HG02938 (cell line): ENCODE measurements around the gene MYL5.
"Not testable (repeated sequence)": the region's sequence is repeated elsewhere in the genome, so short reads cannot be mapped to it uniquely, and the experiment has no call there.

ENCODE experiments used
- ATAC-seq: cut with Tn5 transposase; IDR thresholded peaks from one replicate; pipeline ENCODE4 v1.9.1; 2021; ENCODE audit warnings: mild to moderate bottlenecking, moderate library complexity; ENCODE audit not compliant: unreplicated experiment

The MYL5 gene

DNA sequence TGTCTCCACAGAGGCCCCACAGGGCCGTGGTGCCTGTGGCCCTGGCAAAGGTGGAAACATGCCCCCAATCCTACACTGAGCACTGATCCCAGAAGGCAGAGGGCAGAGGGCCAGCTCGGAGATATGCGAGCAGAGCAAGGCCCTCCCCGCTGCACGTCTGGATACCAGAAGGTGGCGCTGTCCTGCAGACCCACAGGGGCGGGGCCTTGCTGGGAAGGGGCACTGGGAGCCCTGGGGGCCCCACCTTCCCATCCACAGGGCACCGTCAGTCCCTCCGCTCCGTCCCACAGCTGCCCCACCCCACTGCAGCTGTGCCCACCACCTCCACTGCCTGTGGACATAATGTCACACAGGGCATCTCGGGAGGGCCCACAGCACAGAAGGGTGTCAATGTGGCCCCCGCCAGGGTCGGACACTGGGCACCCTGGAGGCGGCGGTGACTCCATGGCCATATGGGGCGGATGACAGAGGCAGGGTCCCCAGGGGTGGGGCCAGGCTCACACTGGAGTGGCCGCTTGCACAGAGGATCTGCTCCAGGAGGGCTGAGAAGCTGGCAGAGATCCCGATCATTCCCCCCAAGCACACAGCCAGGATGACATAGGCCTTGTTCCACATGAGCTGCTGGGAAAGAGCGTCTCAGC lies 9.8 kb downstream of the MYL5 start:
- no peak for ATAC-seq

DNA sequence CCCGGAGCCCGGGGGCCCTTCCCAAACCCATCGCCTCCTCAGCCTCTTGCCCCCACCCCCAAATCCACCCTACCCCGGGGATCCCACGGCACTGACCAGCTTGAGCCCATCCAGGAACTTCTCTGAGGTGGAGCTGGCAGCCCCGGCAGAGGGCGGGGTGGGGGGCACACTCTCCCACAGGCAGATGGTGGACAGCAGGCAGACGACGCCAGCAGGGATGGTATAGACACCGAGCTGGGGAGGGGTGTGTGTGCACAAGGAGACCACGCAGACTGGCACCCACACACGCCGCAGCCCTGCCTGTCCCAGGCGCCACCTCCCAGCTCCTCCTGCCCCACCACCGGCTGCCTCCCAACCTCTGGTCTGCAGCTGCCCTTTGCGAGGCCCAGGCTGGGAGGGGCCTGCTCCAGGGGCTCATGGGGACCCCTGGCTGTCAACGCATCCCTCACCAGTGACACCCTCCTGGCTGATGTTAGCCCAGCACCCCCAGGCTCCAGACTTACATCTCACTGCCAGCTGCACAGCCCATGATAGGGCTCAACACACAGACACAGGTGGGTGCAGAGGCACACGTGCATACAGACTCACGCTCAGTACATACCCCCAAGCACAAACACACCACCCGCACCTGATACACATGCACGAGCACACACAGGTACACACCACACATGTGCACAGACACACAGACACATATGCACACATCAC lies 10.4 kb downstream of the MYL5 start:
- no peak for ATAC-seq

DNA sequence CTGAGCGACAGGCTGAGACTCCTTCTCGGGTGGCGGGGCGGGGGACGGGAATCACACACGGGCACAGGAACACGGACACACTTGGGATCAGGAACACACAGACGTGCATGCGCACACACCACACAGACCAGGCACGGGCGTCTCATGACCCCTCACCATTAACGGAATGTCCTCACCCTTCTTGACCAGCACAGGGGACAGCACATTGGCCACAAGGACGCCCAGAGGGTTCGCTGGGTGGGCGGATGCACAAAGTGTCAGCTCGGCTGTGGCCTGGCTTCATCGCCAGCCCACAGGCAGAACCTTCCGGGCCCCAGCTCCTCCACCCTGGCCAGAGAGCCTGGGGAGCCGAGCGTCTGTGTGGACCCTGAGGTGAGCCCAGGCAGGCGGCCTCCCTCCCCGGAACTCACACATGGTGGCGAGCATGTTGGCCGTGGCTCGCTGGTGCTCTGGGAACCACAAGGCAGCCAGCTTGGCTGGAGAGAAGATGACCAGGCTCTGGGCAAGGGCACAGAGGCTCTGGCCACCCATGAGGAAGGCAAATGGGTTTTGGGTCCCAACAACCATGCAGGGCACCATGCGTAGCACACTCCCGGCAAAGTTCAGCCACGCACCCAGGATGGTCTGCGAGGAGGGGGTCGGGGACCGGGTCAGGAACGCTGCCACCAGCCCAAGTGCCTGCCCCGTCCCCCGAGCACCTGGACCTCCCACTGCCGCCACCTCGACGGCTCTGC lies 11.5 kb downstream of the MYL5 start:
- no peak for ATAC-seq

DNA sequence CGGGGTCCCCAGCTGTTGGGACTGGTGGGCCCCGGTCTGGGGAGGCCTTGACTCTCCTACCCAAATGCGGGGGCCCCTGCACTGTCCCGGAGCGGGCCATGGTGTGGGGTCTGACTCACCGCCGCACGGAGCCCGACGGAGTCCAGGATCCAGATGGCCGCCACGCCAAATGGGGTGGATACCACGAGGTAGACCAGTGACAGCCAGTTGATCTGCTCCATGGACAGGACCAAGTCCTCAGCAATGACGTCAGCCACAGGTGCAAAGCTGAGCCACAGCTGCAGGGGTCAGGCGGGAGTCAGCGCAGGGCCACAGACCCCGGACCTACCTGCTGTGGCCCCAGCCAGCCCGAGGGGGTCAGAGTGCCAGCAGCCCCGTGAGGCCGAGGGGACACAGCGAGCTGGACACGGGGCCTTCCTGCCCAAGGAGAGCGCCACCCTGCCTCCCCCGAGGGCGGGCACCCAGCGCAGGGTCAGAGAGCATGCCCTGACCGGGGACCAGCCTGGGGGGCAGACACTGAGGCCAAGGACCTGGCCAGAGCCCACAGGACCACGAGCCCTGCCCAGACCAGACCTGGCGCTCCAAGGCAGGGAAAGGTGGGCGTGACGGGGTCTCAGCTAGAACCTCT lies 12.2 kb downstream of the MYL5 start:
- ATAC-seq, result no peak

DNA sequence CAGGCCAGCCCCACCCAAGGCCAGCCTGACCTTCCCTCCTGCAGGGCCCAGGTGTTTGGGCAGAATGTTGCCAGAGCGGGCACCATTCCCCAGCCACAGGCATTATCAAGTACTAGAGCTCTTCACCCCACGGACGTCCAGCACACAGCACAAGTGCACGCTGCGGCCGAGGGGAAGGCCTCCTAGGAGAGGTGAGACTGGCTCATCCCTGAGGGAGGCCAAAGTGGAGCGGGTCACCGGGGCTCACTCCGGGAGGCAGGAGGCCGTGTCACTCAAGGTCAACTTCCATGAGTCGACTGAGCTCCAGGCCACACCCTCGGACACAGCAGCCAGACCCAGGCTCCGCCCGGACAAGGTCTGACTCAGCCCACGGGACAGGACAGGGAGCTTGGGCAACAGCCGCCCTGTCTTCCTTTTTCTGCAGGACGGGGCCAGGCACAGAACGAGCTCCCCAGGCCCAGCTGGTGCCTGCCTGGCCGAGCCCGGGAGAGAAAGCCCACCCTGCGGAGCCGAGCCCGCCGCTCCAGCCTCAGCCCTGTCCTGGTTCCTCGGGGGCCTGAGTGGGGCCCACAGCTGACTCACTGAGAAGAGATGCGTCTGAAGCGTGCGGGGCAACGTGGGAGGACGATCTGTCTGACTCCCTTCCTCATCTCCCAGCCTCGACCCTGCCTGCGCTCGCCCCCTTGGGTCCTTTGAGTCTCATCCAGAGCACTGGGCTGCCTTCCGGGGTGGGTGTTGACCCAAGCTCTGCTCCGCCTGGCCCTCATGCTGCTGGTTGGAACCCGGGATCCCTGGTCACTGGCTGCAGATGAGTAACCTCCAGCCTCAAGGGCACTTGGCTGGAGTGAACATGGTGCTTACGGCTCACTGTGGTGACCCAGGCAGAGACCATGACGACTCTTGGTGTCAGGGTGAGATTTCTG lies 13.0 kb downstream of the MYL5 start:
- no peak for ATAC-seq

DNA sequence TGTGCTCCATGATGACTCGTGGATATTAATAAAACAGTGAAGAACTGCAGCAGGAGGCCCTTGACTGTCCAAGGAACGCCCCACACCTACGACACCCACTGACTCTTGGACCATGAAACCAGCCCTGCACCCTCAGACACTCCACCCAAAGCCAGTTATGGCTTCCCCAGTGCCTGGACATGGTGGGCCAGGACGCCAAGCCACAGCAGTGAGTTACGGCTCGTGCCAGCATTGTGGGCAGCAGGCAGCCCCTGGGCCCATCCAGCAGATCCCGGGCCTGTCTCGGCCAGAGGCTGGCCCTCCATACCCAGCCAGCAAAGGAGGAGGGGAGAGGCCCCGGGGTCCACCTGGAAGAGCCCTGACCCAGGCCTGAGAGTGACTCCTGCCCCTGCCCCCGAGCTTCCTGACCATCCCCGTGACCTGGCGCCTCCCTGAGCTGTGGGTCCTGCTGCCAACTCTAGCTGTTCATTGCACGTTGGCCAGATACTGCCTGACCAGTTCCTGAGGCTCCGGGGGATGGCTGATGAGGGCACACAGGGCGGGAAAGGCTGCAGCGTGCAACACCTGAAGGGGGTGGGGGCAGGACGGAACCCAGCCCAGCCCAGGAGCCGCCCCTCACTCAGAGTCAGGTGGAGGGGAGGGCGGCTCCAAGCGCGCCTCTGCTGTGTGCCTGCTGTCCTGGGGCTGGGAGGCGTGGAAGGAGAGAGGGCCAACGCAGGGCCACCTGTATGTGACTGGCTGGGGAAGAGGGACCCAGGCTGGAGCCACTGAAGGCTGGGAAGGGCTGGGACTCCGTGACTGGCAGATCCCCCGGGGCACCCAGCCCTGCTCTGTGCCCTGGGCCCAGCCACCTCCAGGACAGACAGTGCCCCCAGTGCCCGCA lies 13.9 kb downstream of the MYL5 start:
- ATAC-seq, result no peak

DNA sequence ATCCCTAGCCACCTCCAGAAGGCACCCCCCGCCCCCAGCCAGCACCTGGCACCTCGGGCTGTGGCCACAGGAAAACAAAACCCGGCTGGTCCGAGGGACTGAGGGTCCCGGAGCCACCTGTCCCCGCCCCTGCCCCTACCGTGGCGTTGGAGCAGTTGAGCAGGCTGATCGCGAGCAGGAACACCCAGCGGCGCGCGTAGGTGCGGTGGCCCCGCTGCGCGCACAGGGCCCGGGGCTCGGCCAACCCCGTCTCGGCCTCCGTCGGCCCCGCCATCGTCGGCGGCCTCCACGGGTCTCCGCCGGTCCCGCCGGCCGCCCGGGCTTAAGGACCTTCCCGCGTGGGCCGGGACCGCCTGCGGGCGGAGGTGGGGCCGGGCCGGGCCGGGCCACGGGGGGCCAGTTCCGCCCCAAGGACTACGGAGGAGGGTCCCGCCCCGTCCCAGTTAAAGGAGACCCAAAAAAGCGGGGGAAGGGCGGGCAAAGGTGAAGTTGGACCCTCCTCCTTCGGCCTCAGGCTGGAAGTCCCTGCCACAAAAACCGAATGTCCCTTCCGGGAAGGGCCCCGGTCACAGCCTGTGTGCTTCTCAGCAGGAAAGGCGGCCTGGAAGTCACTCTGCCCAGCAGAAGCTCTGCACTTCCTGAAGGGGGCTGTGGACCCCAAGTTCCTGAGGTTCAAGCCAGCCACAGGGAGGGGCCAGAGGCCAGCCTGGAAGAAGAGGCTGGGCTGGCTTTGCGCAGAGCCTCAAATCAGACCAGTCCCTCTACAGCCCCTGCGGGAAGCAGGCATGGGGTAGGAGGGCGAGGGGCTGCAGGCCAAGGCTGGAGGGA lies 14.7 kb downstream of the MYL5 start, which contains the start of gene SLC49A3:
TSS of gene SLC49A3 (minus strand) at position 298 of the 828 bp plus-strand sequence. CDS start at position 274, 24 bp downstream.
- no peak for ATAC-seq

DNA sequence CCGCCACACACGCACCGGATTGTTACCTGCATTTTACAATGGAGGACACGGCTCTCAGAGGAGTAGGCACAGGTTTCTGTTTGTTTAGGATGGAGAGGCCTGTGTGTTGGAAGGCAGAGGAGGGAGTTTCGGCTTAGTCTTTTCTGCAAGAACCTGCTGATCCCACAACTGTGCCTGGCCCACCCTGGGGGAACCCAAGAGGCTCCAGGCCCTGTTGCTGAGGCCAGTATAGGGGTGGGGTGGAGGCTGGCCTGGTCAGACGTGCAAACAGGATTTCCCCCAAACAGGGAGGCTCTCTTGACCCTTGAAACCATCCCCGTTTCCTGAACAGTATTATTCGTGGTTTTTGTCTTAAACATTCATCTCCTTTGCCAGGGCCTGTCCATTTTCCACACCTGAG lies 15.4 kb downstream of the MYL5 start:
- no peak for ATAC-seq

DNA sequence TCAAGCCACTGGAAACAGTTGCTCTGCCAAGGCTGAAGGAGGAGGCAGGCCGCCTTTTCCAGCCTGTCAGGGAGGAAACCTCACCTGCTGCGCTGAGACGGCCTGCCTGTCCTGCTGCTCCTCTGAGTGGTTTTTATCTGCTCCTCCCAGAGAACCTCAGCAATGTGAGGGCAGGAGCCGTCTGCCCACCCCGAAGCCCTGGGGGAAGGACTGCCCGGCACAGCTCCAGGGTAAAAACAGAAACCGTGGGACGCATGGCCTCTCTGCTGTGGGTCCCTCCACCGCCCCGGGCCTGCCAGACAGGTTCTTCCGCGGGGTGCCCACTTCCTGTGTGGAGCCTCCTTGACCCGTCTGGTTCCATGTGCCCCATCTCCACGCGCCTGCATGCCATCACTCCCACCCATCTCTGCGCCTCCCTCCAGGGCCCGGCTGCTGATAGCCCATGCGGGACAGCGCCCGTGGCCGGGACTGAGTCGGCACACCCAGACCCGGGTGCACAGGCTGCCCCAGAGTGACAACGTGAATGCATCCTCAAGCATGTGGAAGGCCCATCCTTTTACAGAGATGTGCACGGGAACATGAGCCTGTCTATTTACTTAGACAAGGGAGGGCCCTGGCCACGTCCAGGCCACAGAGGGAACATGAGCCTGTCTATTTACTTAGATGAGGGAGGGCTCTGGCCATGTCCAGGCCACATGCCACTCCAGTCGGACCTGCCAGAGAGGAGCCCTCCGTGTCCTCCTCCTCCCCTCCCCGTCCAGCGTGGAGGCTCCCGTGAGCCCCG lies 18.6 kb downstream of the MYL5 start:
- ATAC-seq, result no peak

DNA sequence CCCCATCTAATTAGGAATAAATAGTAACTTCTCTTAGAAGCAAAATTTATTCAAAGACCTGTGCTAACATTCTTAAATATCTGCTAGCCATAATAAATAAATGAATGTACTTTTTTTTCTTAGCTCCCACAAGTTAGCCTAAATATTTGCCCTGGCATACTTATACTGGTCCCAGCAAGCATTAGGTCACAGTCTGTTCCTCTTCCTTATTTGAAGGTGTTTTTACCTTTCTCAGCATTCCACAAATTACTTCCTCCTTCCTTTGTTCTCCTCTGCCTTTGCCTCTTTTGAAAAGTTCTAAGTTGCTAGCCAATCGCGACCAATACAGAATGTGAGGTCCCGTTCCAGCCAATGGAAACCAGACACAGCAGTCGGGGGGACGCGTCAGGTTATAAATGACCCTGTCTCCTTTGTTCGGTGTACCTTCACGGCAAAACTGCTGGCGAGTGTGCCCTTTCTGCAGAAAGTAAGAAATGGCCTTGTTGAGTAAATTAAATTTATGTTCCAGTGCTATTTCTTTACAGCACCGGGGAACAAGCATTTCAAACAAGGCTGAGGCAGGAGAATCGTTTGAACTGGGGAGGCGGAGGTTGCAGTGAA lies 20.1 kb downstream of the MYL5 start:
- not testable (repeated sequence) for ATAC-seq

DNA sequence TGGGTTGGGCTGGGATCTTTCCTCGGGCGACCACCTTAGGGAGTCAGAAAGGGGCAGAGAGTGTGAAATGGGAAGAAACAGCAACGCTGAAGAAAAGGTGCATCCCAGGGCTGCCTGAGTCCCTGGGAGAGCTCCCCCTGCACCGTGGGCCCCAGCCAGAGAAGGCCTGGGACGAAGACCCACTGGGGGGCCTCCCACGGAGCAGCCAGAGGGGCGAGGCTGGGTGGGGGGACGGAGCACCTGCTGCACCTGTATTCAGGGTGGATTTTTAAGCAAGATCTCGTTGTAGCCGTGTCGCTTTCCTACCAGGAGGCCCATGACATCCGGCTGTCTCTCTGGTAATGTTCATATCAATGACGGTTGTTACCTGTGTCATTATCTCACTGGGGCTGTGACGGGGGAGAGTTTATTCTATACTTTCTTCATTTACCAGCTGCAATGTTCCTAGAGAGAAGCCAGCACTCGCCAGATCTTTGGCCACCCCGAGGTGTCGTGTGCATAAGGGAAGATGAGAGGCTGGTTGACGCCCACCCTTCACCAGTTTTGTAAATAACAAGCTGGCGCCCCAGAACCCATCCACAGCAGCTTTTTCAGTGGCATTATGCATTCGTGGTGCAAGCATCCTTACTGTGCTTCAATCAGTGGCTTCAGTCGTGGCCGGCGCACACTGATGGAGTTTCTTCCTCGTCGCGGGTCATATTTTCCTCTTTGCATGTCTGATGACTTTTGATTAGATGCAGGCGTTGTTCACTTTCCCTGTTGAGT lies 25.7 kb downstream of the MYL5 start:
- no peak for ATAC-seq

DNA sequence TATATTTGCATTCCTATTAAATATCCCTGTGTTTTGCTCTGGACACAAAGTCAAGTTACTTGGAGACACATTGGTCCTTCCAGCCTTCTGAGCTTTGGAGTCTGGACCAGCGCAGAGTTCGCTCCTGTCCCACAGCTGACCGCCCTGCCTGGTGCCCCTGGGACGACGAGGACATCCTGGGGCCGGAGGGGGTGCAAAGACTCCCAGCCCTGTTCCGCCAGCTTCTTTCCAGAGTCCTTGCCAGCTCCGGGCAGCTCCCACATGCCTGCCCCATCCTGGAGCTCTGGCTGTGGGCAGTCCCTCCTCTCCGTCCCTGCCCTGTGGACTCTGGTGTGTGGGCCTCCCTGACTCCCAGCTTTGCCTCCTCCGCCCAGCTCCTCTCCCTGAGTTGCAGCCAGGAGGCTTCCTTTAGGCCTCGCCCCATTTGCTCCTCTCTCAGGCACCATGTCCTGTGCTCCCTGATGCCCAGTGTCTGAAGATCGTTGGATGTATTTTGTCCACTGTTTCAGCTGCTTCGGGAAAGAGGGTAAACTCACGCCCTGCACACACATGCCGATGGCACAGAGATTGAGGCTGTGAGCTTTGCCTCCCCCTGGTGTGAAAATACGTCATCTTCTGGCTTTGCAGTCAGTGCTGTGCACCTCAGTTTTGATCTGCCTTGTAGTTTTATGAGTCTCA lies 26.4 kb downstream of the MYL5 start:
- no peak for ATAC-seq

DNA sequence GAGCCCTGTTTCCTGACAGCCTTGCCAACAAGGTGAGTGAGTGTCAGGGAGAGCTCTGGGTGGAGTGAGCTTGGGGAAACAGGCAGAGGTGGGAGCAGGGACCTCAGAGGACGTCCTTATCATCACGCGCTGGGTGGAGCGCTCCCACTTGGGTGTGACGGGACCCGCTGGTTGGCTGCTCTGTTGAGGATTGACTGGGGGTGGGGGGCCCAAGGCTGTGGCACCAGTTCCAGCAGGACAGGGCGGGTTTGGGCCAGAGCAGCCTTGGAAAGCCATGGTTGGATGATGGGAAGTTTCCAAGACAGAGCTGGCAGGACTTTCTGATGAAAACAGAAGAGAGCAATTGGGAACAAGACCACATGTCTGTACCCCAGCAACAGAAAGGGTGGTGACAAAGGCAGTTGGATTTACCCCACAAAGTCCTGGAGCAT lies 28.3 kb downstream of the MYL5 start:
- ATAC-seq, result no peak

DNA sequence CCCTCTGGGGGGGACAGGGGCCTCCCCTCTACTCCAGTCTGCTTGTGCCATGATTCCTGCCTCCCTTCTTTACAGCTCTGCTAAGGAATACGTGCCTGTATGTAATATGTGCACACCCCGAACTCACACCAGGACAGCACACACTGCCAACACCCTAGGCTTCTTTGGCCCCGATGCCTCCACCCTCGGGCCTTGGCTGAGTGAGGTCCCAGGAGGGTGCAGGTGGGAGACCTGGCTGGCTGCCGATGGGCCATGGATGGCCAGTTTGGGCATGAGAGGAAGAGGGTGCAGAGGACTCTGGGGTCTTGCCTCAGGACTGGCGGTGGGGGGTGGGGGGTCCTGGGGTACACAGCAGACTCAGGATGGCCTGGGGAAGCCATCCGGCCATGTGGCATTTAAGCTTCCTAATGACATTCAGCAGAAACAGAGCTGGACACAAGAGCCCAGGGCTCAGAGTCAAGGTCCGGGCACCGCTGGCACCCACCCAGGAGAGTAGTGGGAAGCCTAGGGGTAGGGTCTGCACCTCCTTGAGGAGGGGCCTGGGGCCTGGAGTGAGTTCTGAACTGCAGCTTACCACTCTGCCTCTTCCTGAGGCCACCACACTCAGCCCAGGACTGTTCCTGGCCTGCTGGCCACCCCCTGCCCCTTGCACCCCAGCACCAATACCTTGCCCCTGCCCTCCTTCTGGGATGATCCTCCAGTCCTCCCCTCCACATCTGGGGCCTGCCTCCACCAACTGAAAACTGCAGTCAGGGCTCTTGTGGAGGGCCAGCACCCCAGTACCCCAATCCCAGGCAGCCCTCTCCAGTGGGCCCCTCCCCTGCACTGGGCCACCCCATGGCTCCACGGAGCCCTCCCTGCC lies 29.2 kb downstream of the MYL5 start:
- no peak for ATAC-seq
